GM19468 (cell line): ENCODE results near the gene TMEM109.

Source experiments
- ATAC-seq: cut with Tn5 transposase; IDR thresholded peaks from one replicate; pipeline ENCODE4 v1.9.1; 2021; ENCODE audit warnings: mild to moderate bottlenecking, moderate library complexity, moderate number of reproducible peaks; ENCODE audit not compliant: unreplicated experiment; ENCODE audit errors: extremely low read depth

The TMEM109 gene

DNA sequence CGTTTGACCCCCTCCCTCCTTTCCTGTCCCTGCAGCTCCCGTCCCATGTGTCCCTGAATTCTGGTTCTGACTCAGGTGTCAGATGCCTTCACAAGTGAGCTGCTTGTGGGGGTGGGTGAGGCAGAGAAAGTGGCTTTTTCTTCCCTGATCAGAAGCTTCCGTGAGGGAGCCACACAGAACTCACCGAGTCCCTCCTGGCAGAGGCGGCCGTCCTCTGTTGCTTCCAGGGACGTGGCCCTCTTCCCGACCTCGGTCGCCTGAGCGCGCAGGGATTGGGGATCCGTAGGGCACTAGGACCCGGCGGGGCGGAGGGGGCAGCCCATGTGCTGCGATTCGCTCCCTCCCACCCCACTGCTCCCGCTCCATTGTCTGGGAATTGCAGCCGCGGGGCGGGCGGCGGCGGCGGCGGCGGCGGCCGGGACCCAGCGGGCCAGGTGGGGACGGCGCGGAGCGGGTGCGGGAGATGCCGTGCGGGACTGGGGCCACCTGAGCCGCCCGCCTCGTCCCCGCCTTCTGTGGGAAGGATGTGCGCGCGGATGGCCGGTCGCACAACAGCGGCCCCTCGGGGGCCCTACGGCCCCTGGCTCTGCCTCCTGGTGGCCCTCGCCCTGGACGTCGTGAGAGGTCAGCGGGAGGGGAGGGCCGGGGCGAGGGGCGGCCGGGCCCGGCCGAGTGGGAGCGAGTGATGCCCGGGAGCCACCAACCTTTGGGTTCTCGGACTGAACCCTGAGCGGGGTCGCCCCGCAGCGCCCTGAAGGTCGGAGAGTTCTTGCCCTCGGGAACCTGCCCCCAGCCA is 10.3 kb downstream of the TMEM109 start, which contains the start of gene TMEM132A:
Gene TMEM132A (plus strand): TSS at position 351 of the 796 bp plus-strand sequence. CDS start 174 bp downstream, at position 525.
- no peak for ATAC-seq

DNA sequence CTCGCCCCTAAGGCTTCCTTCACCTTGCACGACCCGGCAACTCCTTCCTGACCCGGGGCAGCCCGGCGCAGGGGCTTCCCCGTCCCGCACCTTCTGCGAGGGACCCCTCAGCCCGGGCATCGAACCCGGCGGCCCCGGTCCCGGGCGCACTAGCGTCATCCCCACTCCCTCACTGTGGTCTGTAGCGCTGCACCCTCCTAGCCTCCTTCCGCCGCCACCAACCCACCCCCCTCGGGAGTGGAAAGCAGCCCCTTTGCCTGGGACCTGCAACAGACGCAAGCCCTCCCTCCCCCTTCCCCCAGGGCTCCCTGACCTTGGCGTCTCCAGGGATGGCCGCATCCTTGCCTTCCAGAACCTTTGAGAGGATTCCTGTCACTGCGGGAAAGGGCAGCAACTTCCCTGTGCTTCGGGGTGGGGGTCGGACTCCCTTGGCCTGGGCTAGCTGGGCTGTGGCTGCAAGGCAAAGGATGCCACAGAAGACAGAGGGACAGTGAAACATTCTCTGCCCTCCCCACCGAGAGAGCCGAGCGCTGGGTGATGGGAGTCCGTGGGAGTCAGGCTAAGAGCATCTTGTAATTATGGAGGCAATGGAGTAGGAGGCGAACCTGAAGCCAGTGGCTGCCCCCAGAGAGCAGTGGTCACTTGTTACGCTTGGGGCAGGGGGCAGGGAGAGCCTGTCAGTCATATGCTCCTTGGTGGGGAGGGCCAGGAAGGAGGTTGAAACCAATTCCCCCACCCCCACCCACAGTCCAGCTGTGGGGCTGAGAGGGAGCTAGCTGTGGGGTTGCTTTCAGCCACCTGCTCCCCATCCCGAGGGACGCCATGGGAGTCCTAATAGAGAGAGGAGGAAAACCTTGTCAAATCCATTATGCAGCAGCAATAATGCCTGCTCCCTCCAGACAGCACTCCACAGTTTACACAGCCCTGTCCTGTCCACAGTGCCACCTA is 11.2 kb downstream of the TMEM109 start:
- no peak for ATAC-seq

DNA sequence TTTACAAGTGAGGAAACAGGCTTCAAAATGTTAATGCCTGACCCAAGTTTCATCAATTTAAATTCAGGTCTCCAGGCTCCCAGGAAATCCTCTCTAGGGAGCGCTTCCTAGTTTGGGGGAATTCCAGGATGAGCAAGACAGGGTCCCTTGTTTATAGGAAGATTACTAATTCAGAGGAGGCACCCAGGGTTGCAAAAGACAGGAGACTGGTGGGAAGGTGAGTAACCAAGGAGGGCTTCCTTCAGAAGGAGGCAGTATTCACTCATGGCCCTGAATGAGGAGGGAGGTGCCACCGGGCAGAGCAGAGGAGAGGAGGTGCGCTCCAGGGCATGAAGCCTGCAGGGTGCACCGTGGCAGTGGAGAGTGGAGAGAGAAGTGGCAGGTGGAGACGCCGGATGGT is 11.9 kb downstream of the TMEM109 start:
- ATAC-seq, result no peak

DNA sequence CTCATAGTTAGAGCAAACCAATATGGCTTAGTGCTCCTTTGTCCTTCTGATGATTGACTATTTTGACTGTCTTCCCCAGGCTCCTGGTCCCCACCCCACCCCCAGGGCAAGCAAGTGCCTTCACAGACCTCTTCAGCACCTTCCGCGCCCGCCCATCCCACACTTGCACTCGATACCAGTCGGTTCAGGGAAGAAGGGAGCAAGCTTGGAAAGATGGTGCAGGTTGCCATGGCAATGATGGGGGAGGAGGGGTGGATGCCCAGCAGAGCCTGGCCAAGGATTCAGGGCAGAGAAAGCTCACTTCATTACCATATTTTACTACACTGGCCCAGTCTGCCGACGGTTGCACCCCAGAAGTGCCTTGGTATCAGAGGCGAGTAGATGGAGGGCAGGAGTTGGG is 12.5 kb downstream of the TMEM109 start:
- ATAC-seq, result no peak

DNA sequence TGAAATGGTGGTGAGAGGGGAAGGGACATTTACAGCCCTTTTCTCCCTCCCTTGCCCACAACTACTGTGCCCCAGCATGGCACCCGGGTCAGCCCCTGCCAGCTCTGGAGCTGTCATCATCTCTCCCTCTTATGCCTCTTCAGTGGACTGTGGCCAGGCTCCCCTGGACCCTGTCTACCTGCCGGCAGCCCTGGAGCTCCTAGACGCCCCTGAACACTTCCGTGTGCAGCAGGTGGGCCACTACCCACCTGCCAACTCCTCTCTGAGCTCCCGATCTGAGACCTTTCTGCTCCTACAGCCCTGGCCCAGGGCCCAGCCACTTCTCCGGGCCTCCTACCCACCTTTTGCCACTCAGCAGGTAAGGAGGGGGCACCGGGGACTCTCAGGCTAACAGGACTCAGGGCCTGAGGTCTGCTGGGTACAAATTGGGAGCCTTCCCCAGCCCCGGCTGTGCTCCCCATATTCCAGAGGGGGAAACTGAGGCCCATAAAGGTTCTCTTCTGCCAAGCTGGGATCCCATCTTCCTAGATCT is 13.2 kb downstream of the TMEM109 start:
- no peak for ATAC-seq

DNA sequence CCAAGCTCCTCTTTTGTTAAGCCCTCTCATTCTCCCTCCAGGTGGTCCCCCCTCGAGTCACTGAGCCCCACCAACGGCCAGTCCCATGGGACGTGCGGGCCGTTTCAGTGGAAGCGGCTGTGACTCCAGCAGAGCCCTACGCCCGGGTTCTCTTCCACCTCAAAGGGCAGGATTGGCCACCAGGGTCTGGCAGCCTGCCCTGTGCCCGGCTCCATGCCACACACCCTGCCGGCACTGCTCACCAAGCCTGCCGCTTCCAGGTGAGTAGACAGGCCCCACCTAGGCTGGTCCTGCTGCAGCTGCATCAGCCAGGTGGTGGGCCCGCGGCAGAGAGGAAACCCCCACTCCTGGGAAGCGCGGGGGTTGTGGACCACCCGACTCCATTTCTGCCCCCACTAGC is 13.6 kb downstream of the TMEM109 start:
- no peak for ATAC-seq

DNA sequence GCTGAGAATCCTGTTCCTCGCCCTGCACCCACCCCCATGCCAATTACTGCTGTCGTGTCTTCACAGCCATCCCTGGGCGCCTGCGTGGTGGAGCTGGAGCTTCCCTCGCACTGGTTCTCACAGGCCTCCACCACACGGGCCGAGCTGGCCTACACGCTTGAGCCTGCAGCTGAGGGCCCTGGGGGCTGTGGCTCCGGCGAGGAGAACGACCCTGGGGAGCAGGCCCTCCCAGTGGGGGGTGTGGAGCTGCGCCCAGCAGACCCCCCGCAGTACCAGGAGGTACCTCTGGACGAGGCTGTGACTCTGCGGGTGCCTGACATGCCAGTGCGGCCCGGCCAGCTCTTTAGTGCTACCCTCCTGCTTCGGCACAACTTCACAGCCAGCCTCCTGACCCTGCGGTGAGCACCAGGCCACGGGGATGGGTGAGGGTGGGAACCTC is 14.6 kb downstream of the TMEM109 start:
- no peak for ATAC-seq

DNA sequence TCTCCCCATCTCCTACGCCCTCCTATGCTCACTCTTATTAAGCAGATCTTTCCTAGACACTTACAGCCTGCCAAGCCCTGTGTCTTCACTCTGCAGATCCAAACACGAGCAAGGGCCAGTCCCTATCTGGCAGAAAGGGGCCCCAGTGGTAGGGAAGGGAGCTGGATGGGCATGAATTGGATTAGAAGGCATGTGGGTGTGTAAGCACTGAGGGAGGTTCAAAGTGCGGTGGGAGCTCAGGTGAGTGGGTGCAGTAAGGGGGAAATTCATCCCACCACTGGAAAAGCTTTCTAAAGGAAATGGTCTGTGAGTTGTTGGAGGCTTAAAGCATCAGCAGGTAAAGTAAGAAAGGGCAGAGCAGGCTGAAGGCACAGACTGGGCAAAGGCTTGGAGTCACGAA is 15.8 kb downstream of the TMEM109 start:
- ATAC-seq, result no peak

DNA sequence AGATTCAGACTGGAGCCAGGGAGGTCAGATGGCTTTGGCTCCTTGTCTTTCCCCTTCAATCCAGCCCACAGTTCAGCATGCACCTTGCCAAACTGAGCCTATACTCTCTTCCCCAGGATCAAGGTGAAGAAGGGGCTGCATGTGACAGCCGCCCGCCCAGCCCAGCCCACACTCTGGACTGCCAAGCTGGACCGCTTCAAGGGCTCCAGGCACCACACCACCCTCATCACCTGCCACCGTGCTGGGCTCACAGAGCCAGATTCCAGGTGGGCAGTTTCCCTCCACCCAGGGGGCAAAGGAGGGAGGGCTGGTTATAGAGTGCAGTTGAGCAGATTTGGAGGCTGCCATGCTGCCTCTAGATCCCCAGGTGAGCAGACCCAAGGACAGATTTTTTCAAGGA is 16.4 kb downstream of the TMEM109 start:
- ATAC-seq, result no peak

DNA sequence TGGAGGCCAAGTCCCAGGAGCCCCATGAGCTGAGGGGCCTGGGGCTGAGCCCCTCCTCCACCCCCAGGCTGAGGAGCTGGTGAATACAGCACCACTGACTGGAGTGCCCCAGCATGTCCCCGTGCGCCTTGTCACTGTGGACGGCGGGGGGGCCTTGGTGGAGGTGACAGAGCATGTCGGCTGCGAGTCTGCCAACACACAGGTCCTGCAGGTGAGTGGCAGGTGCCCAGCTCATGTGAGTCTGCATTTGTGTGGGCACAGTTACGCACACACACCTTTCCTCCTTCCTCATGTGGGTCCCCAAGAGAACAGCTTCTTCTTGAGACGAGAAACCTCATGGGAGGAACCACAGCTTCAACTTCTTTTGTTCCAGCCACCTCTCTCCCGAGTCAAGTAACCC is 18.0 kb downstream of the TMEM109 start:
- ATAC-seq, result no peak

DNA sequence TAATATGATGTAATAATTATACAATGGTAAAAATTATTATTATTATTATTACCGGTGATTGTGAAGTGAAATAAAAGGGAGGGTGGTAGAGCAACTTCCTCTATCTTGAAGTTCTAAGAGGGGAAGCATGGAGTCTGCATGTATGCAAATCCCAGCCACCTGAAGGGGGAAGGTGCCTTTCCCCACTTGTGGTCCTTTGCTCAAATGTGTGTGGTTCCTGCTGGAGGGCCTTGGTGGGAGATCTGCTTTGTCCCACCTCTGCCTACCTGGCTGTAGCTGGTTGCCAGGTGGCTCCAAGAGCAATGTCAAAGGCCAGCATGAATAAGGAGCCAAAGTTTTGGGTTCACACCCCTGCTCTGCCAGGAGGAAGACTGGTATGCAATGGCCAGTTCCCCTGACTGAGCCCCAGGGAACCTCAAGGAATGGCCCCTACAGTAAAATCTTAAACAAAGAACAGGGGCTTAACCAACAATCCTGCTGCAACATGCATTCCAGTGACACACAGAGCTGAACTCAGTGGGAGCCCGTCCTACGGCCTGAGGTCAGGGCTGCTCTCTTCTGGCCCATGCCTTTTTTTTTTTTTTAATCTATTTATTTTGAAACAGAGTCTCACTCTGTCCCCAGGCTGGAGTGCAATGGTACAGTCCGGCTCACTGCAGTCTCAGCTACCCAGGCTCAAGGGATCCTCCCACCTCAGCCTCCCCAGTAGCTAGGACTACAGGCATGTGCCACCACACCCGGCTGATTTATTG is 18.8 kb downstream of the TMEM109 start:
- ATAC-seq, result no peak

DNA sequence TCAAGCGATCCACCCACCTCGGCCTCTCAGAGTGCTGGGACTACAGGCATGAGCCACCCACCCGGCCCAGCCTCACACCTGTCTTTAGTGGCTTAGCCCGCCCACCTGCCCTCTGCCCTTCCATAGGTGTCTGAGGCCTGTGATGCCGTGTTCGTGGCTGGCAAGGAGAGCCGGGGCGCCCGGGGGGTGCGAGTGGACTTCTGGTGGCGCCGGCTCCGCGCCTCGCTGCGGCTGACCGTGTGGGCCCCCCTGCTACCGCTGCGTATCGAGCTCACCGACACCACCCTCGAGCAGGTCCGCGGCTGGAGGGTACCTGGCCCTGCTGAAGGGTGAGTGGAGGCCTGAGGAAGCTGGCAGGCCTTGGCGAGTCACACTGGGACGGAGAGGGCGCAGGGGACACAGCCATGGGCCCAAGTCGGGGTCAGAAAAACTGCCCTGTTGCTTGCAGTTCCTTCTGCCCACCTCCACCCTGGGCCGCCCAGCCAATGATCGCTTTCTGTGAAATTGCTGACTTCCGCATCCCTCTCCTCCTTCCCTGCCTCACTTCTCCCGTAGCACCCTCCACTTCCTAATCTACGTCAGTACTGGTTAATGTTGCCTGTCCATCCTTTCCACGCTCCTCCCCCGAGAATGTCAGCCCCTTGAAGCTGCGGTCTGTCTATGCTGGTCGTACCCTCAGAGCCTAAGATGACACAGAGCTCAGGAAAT is 19.6 kb downstream of the TMEM109 start:
- no peak for ATAC-seq

DNA sequence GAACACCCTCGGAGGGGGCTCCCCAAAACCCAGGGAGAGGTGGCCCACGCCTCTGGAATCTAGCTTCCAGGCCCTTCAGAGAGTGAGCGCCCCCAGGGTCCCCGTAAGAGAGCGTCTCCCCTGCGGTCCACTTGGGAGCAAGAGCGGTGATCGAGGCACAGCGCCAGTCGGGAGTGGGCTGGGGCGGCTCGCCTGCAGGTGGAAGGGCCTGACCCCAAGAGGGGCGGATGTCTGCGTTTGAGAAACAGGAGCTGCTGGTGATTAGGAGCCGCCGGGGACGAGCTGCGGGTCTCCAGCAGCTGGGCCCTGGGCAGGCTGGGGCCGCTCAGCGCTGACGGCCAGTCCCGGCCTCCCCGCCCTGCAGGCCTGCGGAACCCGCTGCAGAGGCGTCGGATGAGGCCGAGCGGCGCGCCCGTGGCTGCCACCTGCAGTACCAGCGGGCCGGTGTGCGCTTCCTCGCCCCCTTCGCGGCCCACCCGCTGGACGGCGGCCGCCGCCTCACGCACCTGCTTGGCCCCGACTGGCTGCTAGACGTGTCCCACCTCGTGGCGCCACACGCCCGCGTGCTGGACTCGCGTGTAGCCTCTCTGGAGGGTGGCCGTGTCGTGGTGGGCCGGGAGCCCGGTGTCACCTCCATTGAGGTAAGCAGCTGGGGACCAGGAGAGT is 20.3 kb downstream of the TMEM109 start:
- ATAC-seq, result no peak

DNA sequence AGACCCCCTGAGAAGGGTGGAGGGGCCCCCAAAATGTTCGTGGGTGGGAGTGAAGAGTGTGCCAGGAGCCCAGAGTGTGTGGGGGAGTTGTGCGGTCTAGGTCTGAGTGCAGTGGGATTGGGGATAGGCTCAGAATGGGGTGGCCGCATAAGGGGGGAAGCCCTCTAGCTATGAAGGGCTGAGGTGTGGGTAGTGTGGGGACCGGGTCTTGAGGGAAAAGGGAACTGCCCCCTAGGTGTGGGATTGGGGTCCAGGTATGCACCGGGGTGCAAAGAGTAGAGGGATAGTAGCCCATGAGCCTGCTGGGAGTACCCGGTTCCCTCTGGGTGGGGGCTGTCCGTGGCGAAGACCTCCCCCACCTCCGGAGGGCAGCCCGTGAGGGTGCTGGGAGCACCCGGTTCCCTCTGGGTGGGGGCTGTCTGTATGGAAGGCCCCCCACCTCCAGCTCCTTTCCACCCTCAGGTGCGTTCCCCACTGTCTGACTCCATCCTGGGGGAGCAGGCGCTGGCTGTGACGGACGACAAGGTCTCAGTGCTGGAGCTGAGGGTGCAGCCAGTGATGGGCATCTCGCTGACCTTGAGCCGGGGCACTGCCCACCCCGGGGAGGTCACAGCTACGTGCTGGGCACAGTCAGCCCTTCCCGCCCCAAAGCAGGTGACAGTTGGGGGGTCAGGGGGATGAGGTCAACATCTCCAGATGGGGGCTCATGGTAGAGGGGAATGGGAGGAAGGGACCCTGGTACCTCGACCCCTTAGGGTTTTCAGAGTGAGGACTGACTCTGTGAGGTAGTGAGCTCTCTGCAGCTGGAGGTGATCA is 21.0 kb downstream of the TMEM109 start:
- no peak for ATAC-seq

DNA sequence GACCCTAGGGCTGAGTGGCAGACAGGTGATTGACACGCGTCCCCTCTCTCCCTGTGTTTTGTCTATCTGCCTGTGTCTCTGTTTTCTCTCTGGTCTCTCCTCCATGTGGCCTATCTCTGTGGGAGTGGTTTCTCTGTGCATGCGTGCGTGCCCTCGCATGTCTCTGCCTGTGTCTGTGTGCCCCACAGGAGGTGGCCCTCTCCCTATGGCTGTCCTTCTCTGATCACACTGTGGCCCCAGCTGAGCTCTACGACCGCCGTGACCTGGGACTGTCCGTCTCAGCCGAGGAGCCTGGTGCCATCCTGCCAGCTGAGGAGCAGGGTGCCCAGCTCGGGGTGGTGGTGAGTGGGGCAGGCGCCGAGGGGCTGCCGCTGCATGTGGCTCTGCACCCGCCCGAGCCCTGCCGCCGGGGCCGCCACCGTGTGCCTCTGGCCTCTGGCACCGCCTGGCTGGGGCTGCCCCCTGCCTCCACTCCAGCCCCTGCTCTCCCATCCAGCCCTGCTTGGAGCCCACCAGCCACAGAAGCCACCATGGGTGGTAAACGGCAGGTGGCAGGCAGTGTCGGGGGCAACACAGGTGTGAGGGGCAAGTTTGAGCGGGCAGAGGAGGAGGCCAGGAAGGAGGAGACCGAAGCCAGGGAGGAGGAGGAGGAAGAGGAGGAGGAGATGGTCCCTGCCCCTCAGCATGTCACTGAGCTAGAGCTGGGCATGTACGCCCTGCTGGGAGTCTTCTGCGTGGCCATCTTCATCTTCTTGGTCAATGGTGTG is 21.9 kb downstream of the TMEM109 start:
- no peak for ATAC-seq

DNA sequence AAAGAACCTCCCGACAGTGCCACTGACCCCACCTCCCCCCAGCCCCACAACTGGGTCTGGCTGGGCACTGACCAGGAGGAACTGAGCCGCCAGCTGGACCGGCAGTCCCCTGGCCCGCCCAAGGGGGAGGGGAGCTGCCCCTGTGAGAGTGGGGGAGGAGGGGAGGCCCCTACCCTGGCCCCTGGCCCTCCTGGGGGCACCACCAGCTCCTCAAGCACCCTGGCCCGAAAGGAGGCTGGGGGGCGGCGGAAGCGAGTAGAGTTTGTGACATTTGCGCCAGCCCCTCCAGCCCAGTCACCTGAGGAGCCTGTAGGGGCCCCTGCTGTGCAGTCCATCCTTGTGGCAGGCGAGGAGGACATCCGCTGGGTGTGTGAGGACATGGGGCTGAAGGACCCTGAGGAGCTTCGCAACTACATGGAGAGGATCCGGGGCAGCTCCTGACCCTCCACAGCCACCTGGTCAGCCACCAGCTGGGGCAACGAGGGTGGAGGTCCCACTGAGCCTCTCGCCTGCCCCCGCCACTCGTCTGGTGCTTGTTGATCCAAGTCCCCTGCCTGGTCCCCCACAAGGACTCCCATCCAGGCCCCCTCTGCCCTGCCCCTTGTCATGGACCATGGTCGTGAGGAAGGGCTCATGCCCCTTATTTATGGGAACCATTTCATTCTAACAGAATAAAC is 22.6 kb downstream of the TMEM109 start:
- no peak for ATAC-seq

DNA sequence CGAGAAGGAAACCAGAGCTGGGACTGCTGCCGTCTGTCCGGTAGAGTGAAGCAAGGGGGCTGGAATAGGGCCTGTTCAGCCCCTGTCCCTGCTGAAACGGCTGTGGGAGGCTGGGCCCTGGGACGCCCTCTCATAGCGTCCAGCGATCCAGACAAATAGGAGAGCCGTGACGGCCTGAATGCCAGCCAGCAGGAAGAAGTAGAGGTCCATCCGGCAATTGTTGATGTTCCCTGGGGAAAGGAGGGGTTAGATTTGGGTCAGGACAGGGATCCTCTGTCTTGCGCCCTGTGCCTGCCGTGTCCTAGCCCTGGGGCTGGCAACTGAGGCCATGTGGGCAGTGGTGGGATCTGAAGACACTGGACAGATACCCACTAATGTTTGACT is 23.2 kb downstream of the TMEM109 start:
- no peak for ATAC-seq
